Subcutaneous adipose tissue (tissue), 4 donors: ENCODE measurements around the gene KLHL35. TPM values are rescaled to one million over a fixed set of nuclear protein-coding genes. Genes with fewer than 3 reads are reported as not detected.

ENCODE experiments used
- CTCF ChIP-seq: fragments of 450-650 bp; IDR thresholded peaks from one replicate; pipeline ENCODE4 v1.5.1; 2016; ENCODE audit warnings: low read depth, mild to moderate bottlenecking, control low read depth, antibody characterized with exemption, moderate library complexity
- total RNA-seq, 4 donors: library from RNA; depleted of rRNA; stranded (reverse); fragments of >200 nt; gene quantifications; one replicate each; pipeline ENCODE4 v1.1.0, GENCODE V29; 2016

Gene KLHL35
- total RNA-seq, 4 donors from 2014 or later = 0.82 to 1.3 (median 1.1) TPM; not detected in 1

GRCh38 chr11:75437966-75438659, 5.1 kb upstream of the KLHL35 start:
- TF ChIP-seq CTCF = no peak

GRCh38 chr11:75436806-75437205, 3.8 kb upstream of the KLHL35 start:
- TF ChIP-seq CTCF = no peak

DNA sequence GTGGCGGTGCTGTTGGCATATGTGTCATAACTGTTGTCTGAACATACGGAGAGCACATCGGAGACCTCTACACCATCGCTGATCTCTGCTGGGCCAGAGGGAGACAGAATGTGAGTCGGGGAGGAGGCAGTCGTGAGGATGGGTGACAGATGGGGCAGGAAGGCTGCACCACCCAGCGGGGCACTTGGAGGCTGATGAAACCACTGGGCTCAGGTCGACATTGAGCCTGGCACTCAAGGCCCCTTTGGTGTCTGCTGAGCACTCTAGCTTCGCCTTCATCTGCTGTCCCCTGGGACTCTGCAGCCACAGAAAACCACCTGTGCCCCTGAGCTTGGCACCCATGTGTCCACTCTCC, 2.5 kb upstream of the KLHL35 start:
- TF ChIP-seq CTCF = no peak

- TF ChIP-seq CTCF = no peak
These were observed 2.0 kb upstream of the KLHL35 start for GRCh38 chr11:75434886-75435570.

DNA sequence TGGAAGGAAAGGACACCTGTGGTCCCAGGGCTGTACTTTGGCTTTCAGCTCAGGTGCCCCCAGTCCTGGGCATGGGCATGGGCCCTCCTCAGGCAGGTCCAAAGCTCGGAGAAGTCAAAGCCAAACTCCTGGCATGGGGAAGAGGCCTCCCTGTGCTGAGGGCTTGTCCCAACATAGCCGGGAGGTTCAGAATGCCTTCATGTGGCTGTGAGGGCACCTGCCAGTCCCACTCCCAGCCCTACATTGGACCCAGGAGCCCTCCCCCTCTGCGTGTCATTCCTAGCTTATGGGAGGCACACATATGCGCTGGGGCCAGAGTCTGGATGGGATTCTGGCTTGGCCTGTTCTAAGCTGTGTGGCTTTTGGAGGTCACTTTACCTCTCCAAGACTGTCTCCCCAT, 1.0 kb upstream of the KLHL35 start:
- TF ChIP-seq CTCF = no peak

- no peak for TF ChIP-seq CTCF
These were observed 440 bp upstream of the KLHL35 start for GRCh38 chr11:75433443-75433842.

- no peak for TF ChIP-seq CTCF
These were observed 1.2 kb downstream of the KLHL35 start for GRCh38 chr11:75431533-75432525.
